ENCODE measurements around the gene COX20.

- no peak for TF ChIP-seq POLR2A (IDR thresholded peaks at IDR 0.05)
- TF ChIP-seq, protein P1, sequence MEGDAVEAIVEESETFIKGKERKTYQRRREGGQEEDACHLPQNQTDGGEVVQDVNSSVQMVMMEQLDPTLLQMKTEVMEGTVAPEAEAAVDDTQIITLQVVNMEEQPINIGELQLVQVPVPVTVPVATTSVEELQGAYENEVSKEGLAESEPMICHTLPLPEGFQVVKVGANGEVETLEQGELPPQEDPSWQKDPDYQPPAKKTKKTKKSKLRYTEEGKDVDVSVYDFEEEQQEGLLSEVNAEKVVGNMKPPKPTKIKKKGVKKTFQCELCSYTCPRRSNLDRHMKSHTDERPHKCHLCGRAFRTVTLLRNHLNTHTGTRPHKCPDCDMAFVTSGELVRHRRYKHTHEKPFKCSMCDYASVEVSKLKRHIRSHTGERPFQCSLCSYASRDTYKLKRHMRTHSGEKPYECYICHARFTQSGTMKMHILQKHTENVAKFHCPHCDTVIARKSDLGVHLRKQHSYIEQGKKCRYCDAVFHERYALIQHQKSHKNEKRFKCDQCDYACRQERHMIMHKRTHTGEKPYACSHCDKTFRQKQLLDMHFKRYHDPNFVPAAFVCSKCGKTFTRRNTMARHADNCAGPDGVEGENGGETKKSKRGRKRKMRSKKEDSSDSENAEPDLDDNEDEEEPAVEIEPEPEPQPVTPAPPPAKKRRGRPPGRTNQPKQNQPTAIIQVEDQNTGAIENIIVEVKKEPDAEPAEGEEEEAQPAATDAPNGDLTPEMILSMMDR (IDR thresholded peaks at IDR 0.05), result no peak
Observed at GRCh38 chr1:244794071-244794470, 41.4 kb upstream of the COX20 start.
